HEK293 (cell line): ENCODE measurements around the gene TMEM200A.

Source experiments
- BCL11A ChIP-seq: fragments of 450-650 bp; formaldehyde crosslinking; IDR thresholded peaks from 2 replicates; pipeline ENCODE4 v1.5.1; 2016; ENCODE audit warnings: low read depth, missing biosample characterization, missing genetic modification characterization
- CTCF ChIP-seq: fragments of 450-650 bp; formaldehyde crosslinking; IDR thresholded peaks from 2 replicates; pipeline ENCODE4 v1.5.1; 2016; ENCODE audit warnings: missing biosample characterization, missing genetic modification characterization
- YY1 ChIP-seq: fragments of 450-650 bp; formaldehyde crosslinking; IDR thresholded peaks from 2 replicates; pipeline ENCODE4 v1.5.1; 2018; ENCODE audit warnings: missing biosample characterization, missing genetic modification characterization
- ZNF184 ChIP-seq: fragments of 450-650 bp; IDR thresholded peaks from 2 replicates; pipeline ENCODE4 v1.5.1; 2018; ENCODE audit warnings: missing biosample characterization, mild to moderate bottlenecking, missing genetic modification characterization
- ZNF274 ChIP-seq, 2 experiments: fragments of 200-500 bp in 1 of 2; fragments of 450-650 bp in 1 of 2; sonication (Bioruptor generic) in 1 of 2; formaldehyde crosslinking in 1 of 2; IDR thresholded peaks; 2 replicates each; pipeline versions ENCODE4 v1.5.1 to v1.6.1; 2014 to 2016; ENCODE audit warnings: borderline replicate concordance in 1 of 2, inconsistent platforms in 1 of 2, low read length in 1 of 2, missing biosample characterization in 1 of 2, missing genetic modification characterization in 1 of 2

GRCh38 chr6:130473886-130474285 lies 108.1 kb downstream of the TMEM200A start:
- TF ChIP-seq CTCF (tag by site-specific recombination), result no peak
- TF ChIP-seq YY1 (tag by site-specific recombination), result no peak
- TF ChIP-seq BCL11A (tag by site-specific recombination), result no peak
- no peak for TF ChIP-seq ZNF184 (tag by site-specific recombination)
- TF ChIP-seq ZNF274 (IDR thresholded peaks at IDR 0.05; ENCODE audit: low read length), result no peak
- no peak for TF ChIP-seq ZNF274 (tag by site-specific recombination; IDR thresholded peaks at IDR 0.05; ENCODE audit: borderline replicate concordance)
